Activated CD8-positive, alpha-beta memory T cell treated with anti-CD3 and anti-CD28 coated beads, Interleukin-2, amount 50 U/mL, for 1 hour (primary cell): ENCODE results near the gene DOK6.

Experiments used
- DNase-seq: peaks from one replicate; pipeline ENCODE4 v3.0.0-alpha.2; 2020; ENCODE audit errors: extremely low read depth

DOK6 gene

GRCh38 chr18:69684789-69685188 lies 284.1 kb downstream of the DOK6 start:
- no peak for DNase-seq

GRCh38 chr18:69686861-69687260 lies 286.2 kb downstream of the DOK6 start:
- no peak for DNase-seq

GRCh38 chr18:69689121-69689759 lies 288.6 kb downstream of the DOK6 start:
- no peak for DNase-seq

GRCh38 chr18:69691008-69691760 lies 290.5 kb downstream of the DOK6 start:
- no peak for DNase-seq

GRCh38 chr18:69697069-69697468 lies 296.4 kb downstream of the DOK6 start:
- DNase-seq, result no peak

- no peak for DNase-seq
These were observed 297.0 kb downstream of the DOK6 start for GRCh38 chr18:69697689-69698088.

GRCh38 chr18:69701305-69701704 lies 300.6 kb downstream of the DOK6 start:
- DNase-seq, result no peak

- DNase-seq, result no peak
These were observed 302.8 kb downstream of the DOK6 start for GRCh38 chr18:69703461-69703860.

- no peak for DNase-seq
These were observed 305.3 kb downstream of the DOK6 start for GRCh38 chr18:69705987-69706386.

GRCh38 chr18:69708844-69709243 lies 308.2 kb downstream of the DOK6 start:
- DNase-seq, result no peak

- no peak for DNase-seq
These were observed 314.6 kb downstream of the DOK6 start for GRCh38 chr18:69715191-69715795.

GRCh38 chr18:69717586-69717985 lies 316.9 kb downstream of the DOK6 start:
- no peak for DNase-seq

- no peak for DNase-seq
These were observed 318.3 kb downstream of the DOK6 start for GRCh38 chr18:69718912-69719547.

GRCh38 chr18:69720422-69720821 lies 319.7 kb downstream of the DOK6 start:
- no peak for DNase-seq

- no peak for DNase-seq
These were observed 322.7 kb downstream of the DOK6 start for GRCh38 chr18:69723434-69723833.

- DNase-seq, result no peak
These were observed 324.3 kb downstream of the DOK6 start for GRCh38 chr18:69725009-69725408.

GRCh38 chr18:69725855-69726508 lies 325.3 kb downstream of the DOK6 start:
- no peak for DNase-seq

GRCh38 chr18:69727912-69728572 lies 327.4 kb downstream of the DOK6 start:
- no peak for DNase-seq

- no peak for DNase-seq
These were observed 330.0 kb downstream of the DOK6 start for GRCh38 chr18:69730664-69731063.

- DNase-seq, result no peak
These were observed 333.8 kb downstream of the DOK6 start for GRCh38 chr18:69734536-69734935.

- DNase-seq, result no peak
These were observed 336.0 kb downstream of the DOK6 start for GRCh38 chr18:69736730-69737129.

- DNase-seq, result no peak
These were observed 337.2 kb downstream of the DOK6 start for GRCh38 chr18:69737851-69738250.
